Neuronal stem cell (in vitro differentiated cells): ENCODE measurements around the gene MXD4.
A peak's percentile ranks its signal among the peaks of the same experiment; 100 is the strongest.

ENCODE experiments used
- DNase-seq: peaks from one replicate; pipeline ENCODE4 v3.0.0-alpha.2; 2013; ENCODE audit warnings: low spot score
- H2AFZ ChIP-seq: one replicate; pipeline ENCODE4 v1.6.1; 2013; ENCODE audit warnings: mild to moderate bottlenecking, low read length, inconsistent platforms
- H2AK5ac ChIP-seq: 2 replicates; pipeline ENCODE4 v1.6.1; 2013; ENCODE audit warnings: low read depth, mild to moderate bottlenecking, inconsistent platforms, low read length, moderate library complexity, mixed read lengths
- H2BK120ac ChIP-seq: 2 replicates; pipeline ENCODE4 v1.6.1; 2013; ENCODE audit warnings: low read depth, mild to moderate bottlenecking, inconsistent platforms, low read length, moderate library complexity, mixed read lengths
- H2BK12ac ChIP-seq: one replicate; pipeline ENCODE4 v1.6.1; 2013; ENCODE audit warnings: low read length, inconsistent platforms
- H2BK15ac ChIP-seq: 2 replicates; pipeline ENCODE4 v1.6.1; 2013; ENCODE audit warnings: mild to moderate bottlenecking, low read length, inconsistent platforms, mixed read lengths
- H2BK5ac ChIP-seq: one replicate; pipeline ENCODE4 v1.6.1; 2013; ENCODE audit warnings: inconsistent platforms, mild to moderate bottlenecking, low read length, moderate library complexity
- H3K14ac ChIP-seq: one replicate; pipeline ENCODE4 v1.6.1; 2013; ENCODE audit warnings: low read length, inconsistent platforms
- H3K18ac ChIP-seq: 2 replicates; pipeline ENCODE4 v1.6.1; 2013; ENCODE audit warnings: low read length, inconsistent platforms
- H3K23ac ChIP-seq: 2 replicates; pipeline ENCODE4 v1.6.1; 2013; ENCODE audit warnings: low read depth, mild to moderate bottlenecking, mixed read lengths, low read length, inconsistent platforms; ENCODE audit not compliant: poor library complexity
- H3K27ac ChIP-seq: replicated peaks from 3 replicates; pipeline ENCODE4 v1.5.1; 2013; ENCODE audit warnings: low read length, inconsistent platforms
- H3K27me3 ChIP-seq, 3 experiments: 2 replicates each; pipeline ENCODE4 v1.6.1; 2013; ENCODE audit warnings: low read length in 3 of 3, mild to moderate bottlenecking in 2 of 3, inconsistent platforms in 1 of 3, low read depth in 1 of 3, mixed read lengths in 1 of 3, moderate library complexity in 1 of 3; ENCODE audit not compliant: control insufficient read depth in 3 of 3, insufficient read depth in 3 of 3
- H3K36me3 ChIP-seq, 2 donors: replicated peaks in 1 of 2; 2 replicates each; pipeline ENCODE4 v1.6.1; 2013; ENCODE audit warnings: low read length in 2 of 2; ENCODE audit not compliant: control insufficient read depth in 2 of 2, insufficient read depth in 2 of 2
- H3K4ac ChIP-seq: 2 replicates; pipeline ENCODE4 v1.6.1; 2013; ENCODE audit warnings: inconsistent platforms, mild to moderate bottlenecking, low read length, moderate library complexity
- H3K4me1 ChIP-seq, 2 donors: 1 replicate in 1 of 2; 2 replicates in 1 of 2; pipeline ENCODE4 v1.6.1; 2013; ENCODE audit warnings: low read length in 2 of 2, low read depth in 1 of 2; ENCODE audit not compliant: control insufficient read depth in 2 of 2, insufficient read depth in 1 of 2
- H3K4me2 ChIP-seq: one replicate; pipeline ENCODE4 v1.6.1; 2013; ENCODE audit warnings: mild to moderate bottlenecking, low read length, inconsistent platforms; ENCODE audit not compliant: insufficient read depth, poor library complexity, severe bottlenecking
- H3K4me3 ChIP-seq, 2 donors: 2 replicates each; pipeline ENCODE4 v1.5.1; 2013; ENCODE audit warnings: low read length in 2 of 2, mild to moderate bottlenecking in 2 of 2, inconsistent platforms in 1 of 2, moderate library complexity in 1 of 2
- H3K79me1 ChIP-seq: one replicate; pipeline ENCODE4 v1.6.1; 2013; ENCODE audit warnings: low read depth, mild to moderate bottlenecking, inconsistent platforms, low read length, moderate library complexity
- H3K9ac ChIP-seq: one replicate; pipeline ENCODE4 v1.6.1; 2013; ENCODE audit warnings: mild to moderate bottlenecking, low read depth, low read length, inconsistent platforms; ENCODE audit not compliant: poor library complexity
- H3K9me3 ChIP-seq, 2 donors: replicated peaks in 1 of 2; 2 replicates each; pipeline versions ENCODE3 to v1.6.1; 2013; ENCODE audit warnings: low read length in 2 of 2, mild to moderate bottlenecking in 2 of 2, inconsistent platforms in 1 of 2, low read depth in 1 of 2, mixed read lengths in 1 of 2, moderate library complexity in 1 of 2; ENCODE audit not compliant: control insufficient read depth in 2 of 2, insufficient read depth in 1 of 2
- H4K8ac ChIP-seq: one replicate; pipeline ENCODE4 v1.6.1; 2013; ENCODE audit warnings: low read depth, mild to moderate bottlenecking, inconsistent platforms, low read length, moderate library complexity
- H4K91ac ChIP-seq: one replicate; pipeline ENCODE4 v1.6.1; 2013; ENCODE audit warnings: low read length, low read depth, mild to moderate bottlenecking, inconsistent platforms; ENCODE audit not compliant: poor library complexity
- WGBS, 2 donors: extraction: QIAGEN DNeasy Blood & Tissue Kit; methylation state at CpG; one replicate each; pipeline ENCODE4 v1.1.7; 2013; ENCODE audit warnings: missing lambda C conversion rate in 2 of 2, mixed read lengths in 1 of 2; ENCODE audit not compliant: insufficient read length in 2 of 2, insufficient replicate concordance in 1 of 2; ENCODE audit errors: extremely low coverage in 2 of 2; 5-methylcytosine and 5-hydroxymethylcytosine counted together

MXD4 gene

DNA sequence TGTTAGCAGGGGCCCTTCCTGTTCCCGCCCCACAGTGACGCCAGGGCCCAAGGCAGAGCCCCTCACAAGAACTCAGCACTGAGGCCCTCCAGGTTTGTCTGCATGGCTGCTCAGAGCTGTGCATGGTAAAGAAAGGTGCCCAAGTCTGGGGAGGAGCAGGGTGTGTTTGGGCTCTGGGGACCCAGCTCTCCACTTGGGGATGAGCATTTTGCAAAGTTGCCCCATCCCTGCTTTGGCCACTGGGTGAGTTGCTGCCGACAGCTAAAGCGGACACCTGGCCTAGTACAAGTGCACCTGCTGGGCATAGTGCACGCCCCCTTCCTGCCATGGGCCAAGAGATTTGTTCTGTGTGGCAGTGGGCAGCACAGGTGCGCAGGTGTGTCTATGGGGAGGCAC lies 2.0 kb upstream of the MXD4 start:
- Histone ChIP-seq H2BK12ac (no peak overlapping the region), H2BK120ac (no peak overlapping the region), H2AFZ (peak overlapping the region; percentile 11), H3K4ac (no peak overlapping the region), H3K27me3 (peaks cover 0 to 33% (median 0%) of the 10 kb centered on the region in 3 experiments), H3K9ac (peak overlapping the region; percentile 55), H3K23ac (no peak overlapping the region), H3K14ac (no peak overlapping the region), H2BK15ac (no peak overlapping the region), H3K9me3 (no peaks in the 10 kb centered on the region), H3K27ac (peak overlapping the region; percentile 26), H3K36me3 (peaks cover 7 to 11% of the 10 kb centered on the region in 2 donors), H4K8ac (no peak overlapping the region), H4K91ac (no peak overlapping the region), H3K18ac (peak overlapping the region; percentile 23), H3K79me1 (peaks cover 27% of the 10 kb centered on the region), H2AK5ac (peak overlapping the region; percentile 72), H3K4me2 (no peak overlapping the region), H2BK5ac (no peak overlapping the region), H3K4me3 (no peak overlapping the region), H3K4me1 (peaks cover 16 to 24% of the 10 kb centered on the region in 2 donors)
- no CpG with 5 or more reads among the region's 6 CpGs for WGBS, 2 donors
- DNase-seq: no peak

- Histone ChIP-seq H3K4me2 (peak overlapping the region; percentile 89), H2AK5ac (peak overlapping the region; percentile 97), H3K9ac (peak overlapping the region; percentile 90), H2BK5ac (peak overlapping the region; percentile 93), H3K23ac (peak overlapping the region; percentile 96), H3K4me1 (peaks cover 16 to 21% of the 10 kb centered on the region in 2 donors), H4K91ac (peak overlapping the region; percentile 92), H2AFZ (peak overlapping the region; percentile 100), H3K18ac (peak overlapping the region; percentile 99), H4K8ac (peak overlapping the region; percentile 65), H3K4me3 (peak overlapping the region; percentile 76 to 85), H3K14ac (peak overlapping the region; percentile 71), H3K4ac (peak overlapping the region; percentile 93), H2BK15ac (peak overlapping the region; percentile 85), H3K36me3 (peaks cover 14 to 21% of the 10 kb centered on the region in 2 donors), H2BK12ac (peak overlapping the region; percentile 84), H3K9me3 (no peaks in the 10 kb centered on the region), H3K79me1 (peaks cover 33% of the 10 kb centered on the region), H2BK120ac (peak overlapping the region; percentile 97), H3K27me3 (peaks cover 0 to 25% (median 0%) of the 10 kb centered on the region in 3 experiments), H3K27ac (peak overlapping the region; percentile 90)
- no peak for DNase-seq
- WGBS, 2 donors: no CpG with 5 or more reads among the region's 13 CpGs
These were observed 988 bp upstream of the MXD4 start for GRCh38 chr4:2262944-2263250.

GRCh38 chr4:2262145-2262943 lies 435 bp upstream of the MXD4 start:
- Histone ChIP-seq H3K18ac (peak overlapping the region; percentile 99), H3K4ac (peak overlapping the region; percentile 93), H4K91ac (peak overlapping the region; percentile 92), H3K4me2 (peak overlapping the region; percentile 89), H3K4me3 (peak overlapping the region; percentile 79 to 85), H3K9me3 (no peaks in the 10 kb centered on the region), H2BK120ac (peak overlapping the region; percentile 97), H2AFZ (peak overlapping the region; percentile 100), H2BK15ac (peak overlapping the region; percentile 85), H3K14ac (peak overlapping the region; percentile 71), H3K27ac (peak overlapping the region; percentile 90), H4K8ac (peak overlapping the region; percentile 65), H3K23ac (peak overlapping the region; percentile 98), H3K9ac (peak overlapping the region; percentile 90), H3K36me3 (peaks cover 18 to 26% of the 10 kb centered on the region in 2 donors), H3K4me1 (peaks cover 16 to 21% of the 10 kb centered on the region in 2 donors), H2BK5ac (peak overlapping the region; percentile 93), H2BK12ac (peak overlapping the region; percentile 84), H2AK5ac (peak overlapping the region; percentile 97), H3K79me1 (peaks cover 36% of the 10 kb centered on the region), H3K27me3 (peaks cover 0 to 22% (median 0%) of the 10 kb centered on the region in 3 experiments)
- no CpG with 5 or more reads among the region's 98 CpGs for WGBS, 2 donors
- DNase-seq: peak; percentile 99

DNA sequence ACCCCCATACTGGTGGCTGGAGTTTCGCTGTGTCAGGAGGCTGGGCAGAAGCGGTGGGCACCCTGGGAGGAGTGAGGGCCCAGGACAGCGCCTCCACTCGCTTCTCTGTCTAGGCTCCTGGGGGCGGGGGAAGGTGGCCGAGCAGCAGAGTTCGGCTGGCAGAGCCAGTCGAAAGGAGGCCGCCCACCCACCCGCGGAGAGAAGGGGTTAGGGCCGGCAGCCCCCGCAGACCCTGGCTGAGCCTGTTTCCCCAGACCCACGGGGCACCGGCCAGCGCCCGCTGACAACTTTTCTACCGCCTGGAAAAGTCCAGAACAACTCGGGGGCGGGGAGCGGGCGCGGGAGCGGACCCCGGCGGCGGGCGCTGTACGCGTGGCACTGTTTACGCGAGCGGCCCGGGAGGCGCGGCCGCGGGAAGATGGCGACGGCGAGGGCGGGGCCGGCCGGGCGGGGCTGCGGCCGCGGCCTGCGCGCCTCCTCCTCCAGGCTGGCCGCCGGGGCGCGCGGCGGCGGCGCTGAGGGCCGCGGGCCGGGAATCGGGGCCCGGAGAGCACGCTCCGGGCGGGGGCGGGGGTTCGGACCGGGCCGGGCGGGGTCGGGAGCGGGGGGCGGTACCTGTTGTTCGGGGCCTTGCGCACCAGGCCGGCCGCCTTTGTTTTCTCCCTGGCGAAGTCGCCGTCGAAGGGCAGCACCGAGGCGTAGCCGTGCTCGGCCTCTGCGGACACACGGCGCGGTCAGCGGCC lies 628 bp downstream of the MXD4 start:
- H3K4ac ChIP-seq: no peak overlapping the region
- no peaks in the 10 kb centered on the region for H3K9me3 ChIP-seq
- peak overlapping the region; percentile 88 for H2AK5ac ChIP-seq
- peak overlapping the region; percentile 82 for H3K14ac ChIP-seq
- H4K91ac ChIP-seq: no peak overlapping the region
- WGBS, 2 donors: no CpG with 5 or more reads among the region's 91 CpGs
- H3K18ac ChIP-seq: peak overlapping the region; percentile 97
- peaks cover 16 to 21% of the 10 kb centered on the region in 2 donors for H3K4me1 ChIP-seq
- H3K4me3 ChIP-seq: peak overlapping the region; percentile 79 to 97
- H2BK5ac ChIP-seq: peak overlapping the region; percentile 39
- peak overlapping the region; percentile 89 for H3K4me2 ChIP-seq
- H2BK15ac ChIP-seq: peak overlapping the region; percentile 17
- peaks cover 41% of the 10 kb centered on the region for H3K79me1 ChIP-seq
- H2BK120ac ChIP-seq: no peak overlapping the region
- peak; percentile 30 for DNase-seq
- peak overlapping the region; percentile 22 for H2BK12ac ChIP-seq
- peaks cover 18 to 30% of the 10 kb centered on the region in 2 donors for H3K36me3 ChIP-seq
- peak overlapping the region; percentile 88 for H2AFZ ChIP-seq
- H3K27ac ChIP-seq: peak overlapping the region; percentile 67
- H4K8ac ChIP-seq: no peak overlapping the region
- peaks cover 0 to 22% (median 0%) of the 10 kb centered on the region in 3 experiments for H3K27me3 ChIP-seq
- peak overlapping the region; percentile 98 for H3K23ac ChIP-seq
- peak overlapping the region; percentile 97 for H3K9ac ChIP-seq
